HG03045 (cell line): ENCODE data around the gene CLTRN.

Source experiments
- ATAC-seq: cut with Tn5 transposase; IDR thresholded peaks from one replicate; pipeline ENCODE4 v1.9.1; 2021; ENCODE audit warnings: mild to moderate bottlenecking, moderate library complexity; ENCODE audit not compliant: unreplicated experiment

CLTRN gene

GRCh38 chrX:15579778-15580747, 84.5 kb downstream of the CLTRN start:
- ATAC-seq: no peak
